Muscle of arm (tissue), 12 donors: Measurements from ENCODE around the gene CYBA. TPM values are rescaled to one million over a fixed set of nuclear protein-coding genes. Genes with fewer than 3 reads are reported as not detected.

Experiments used
- DNase-seq: peaks from one replicate; pipeline ENCODE4 v3.0.0-alpha.2; 2013
- polyA plus RNA-seq, 12 donors: library from polyadenylated mRNA; unstranded; fragments of 120-200 nt; gene quantifications; one replicate each; pipeline ENCODE4 v1.2.1, GENCODE V29; 2013; ENCODE audit not compliant: insufficient read length in 12 of 12

CYBA gene
- polyA plus RNA-seq, 12 donors = 19.5 to 60.4 (median 30.6) TPM; not detected in 1

DNA sequence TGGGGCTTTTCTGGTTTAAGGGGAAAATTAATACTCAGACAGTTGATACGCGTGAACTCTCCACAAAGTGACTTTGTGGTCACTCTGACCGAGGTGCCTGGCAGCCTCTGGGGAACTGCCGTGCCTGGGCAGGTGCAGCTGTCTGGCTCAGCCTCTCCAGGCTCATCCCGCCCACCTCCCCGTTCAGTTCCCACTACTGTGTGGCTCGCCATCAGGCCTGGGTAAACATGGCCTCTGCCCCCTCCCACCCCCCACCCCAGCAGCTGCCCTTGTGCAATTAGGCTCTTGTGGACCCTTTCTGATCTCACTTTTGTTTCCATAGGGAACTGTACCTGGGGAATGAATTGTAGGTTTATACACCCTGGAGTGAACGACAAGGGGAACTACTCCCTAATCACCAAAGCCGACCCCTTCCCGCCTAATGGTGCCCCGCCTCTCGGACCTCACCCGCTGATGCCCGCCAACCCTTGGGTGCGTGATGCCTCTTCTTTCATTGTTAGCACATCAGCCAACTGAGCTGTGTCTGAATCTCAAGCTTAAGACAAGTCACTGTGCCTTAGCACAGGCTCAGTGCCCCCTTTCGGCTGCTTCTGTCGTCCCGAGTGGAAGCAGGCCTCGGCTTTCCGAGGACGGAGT lies 52.9 kb downstream of the CYBA start:
- no peak for DNase-seq

DNA sequence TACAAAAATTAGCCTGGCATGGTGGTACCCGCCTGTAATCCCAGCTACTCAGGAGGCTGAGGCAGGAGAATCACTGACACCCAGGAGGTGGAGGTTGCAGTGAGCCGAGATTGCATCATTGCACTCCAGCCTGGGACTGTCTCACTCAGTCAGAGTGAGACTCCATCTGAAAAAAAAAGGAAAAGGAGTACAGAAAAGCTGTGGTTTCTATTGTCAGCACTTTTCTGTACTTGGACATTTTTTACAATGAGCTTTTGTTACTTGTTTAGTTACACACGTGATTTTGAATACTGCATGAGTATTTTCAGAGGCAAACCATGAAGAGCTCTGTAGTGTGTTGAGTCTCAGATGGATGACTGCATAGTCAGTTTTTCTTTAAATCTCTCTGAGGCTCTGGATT lies 54.4 kb downstream of the CYBA start:
- DNase-seq = no peak

- DNase-seq = no peak
Observed at GRCh38 chr16:88595921-88596320, 54.9 kb downstream of the CYBA start.

- DNase-seq = no peak
Observed at GRCh38 chr16:88595101-88595500, 55.8 kb downstream of the CYBA start.

DNA sequence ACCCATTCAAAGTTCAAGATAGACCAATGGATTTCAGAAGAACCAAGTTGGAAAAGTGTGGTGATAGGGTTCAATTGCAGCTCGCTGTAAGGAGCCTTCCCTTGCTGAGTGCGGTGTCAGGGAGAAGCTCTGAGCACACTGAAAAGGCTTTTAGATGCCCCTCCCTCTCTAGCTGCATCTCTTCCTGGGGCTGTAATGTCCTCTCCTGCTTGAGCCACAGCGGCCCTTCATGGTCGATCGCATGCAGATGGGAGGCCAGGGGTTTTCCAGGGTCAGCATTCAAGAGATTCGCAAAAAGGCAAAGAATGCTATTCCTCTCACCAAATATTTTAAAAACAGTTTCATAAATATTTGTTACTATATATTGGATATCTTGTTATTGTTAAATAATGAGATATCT lies 56.9 kb downstream of the CYBA start:
- DNase-seq = no peak

- no peak for DNase-seq
Observed at GRCh38 chr16:88593489-88593888, 57.4 kb downstream of the CYBA start.

Other genes starting within 250 kb of the CYBA start
- 1 to 10 TPM in 5 of 12 donors, under 1 TPM in 5, not detected in 2; 0.74 to 3.9 (median 1.1) TPM for gene ZFPM1, start 197.8 kb downstream of the CYBA start, polyA plus RNA-seq
- 10 to 100 TPM in 11 of 12 donors, not detected in 1; 21.4 to 54.4 (median 25.0) TPM for gene ZC3H18, start 80.7 kb downstream of the CYBA start, polyA plus RNA-seq
- not detected for gene IL17C, start 12.5 kb downstream of the CYBA start, polyA plus RNA-seq
- 10 to 100 TPM in 11 of 12 donors, not detected in 1; 18.2 to 35.2 (median 24.3) TPM for gene MVD, start 12.0 kb upstream of the CYBA start, polyA plus RNA-seq
- gene SNAI3, start 35.5 kb upstream of the CYBA start, polyA plus RNA-seq = 1 to 10 TPM in 10 of 12 donors, not detected in 2; 3.6 to 8.6 (median 6.6) TPM
- gene RNF166, start 55.4 kb upstream of the CYBA start, polyA plus RNA-seq = 10 to 100 TPM in 10 of 12 donors, not detected in 2; 11.5 to 26.9 (median 16.3) TPM
- 10 to 100 TPM in 5 of 12 donors, 1 to 10 TPM in 5, not detected in 2; 8.5 to 13.1 (median 10.1) TPM for gene CTU2, start 55.5 kb upstream of the CYBA start, polyA plus RNA-seq
- 10 to 100 TPM in 11 of 12 donors, not detected in 1; 36.1 to 78.2 (median 48.2) TPM for gene PIEZO1, start 134.2 kb upstream of the CYBA start, polyA plus RNA-seq
- 10 to 100 TPM in 3 of 12 donors, 1 to 10 TPM in 8, not detected in 1; 4.5 to 26.0 (median 6.3) TPM for gene CDT1, start 152.7 kb upstream of the CYBA start, polyA plus RNA-seq
- gene APRT, start 160.9 kb upstream of the CYBA start, polyA plus RNA-seq = 10 to 100 TPM in 11 of 12 donors, not detected in 1; 45.8 to 73.6 (median 56.0) TPM
- 10 to 100 TPM in 11 of 12 donors, not detected in 1; 11.2 to 35.2 (median 18.8) TPM for gene GALNS, start 205.9 kb upstream of the CYBA start, polyA plus RNA-seq
- 10 to 100 TPM in 11 of 12 donors, not detected in 1; 30.6 to 57.5 (median 50.9) TPM for gene TRAPPC2L, start 206.1 kb upstream of the CYBA start, polyA plus RNA-seq
- gene PABPN1L, start 215.6 kb upstream of the CYBA start, polyA plus RNA-seq = under 1 TPM in 1 of 12 donors, not detected in 11; 0.47 TPM